Endothelial cell of umbilical vein (primary cell): ENCODE results near the gene FAT2. TPM values are rescaled to one million over a fixed set of nuclear protein-coding genes. Genes with fewer than 3 reads are reported as not detected.

ENCODE experiments used
- BruUV-seq: library from RNA; stranded (reverse); fragments of 400-500 nt; replicated peaks from 2 replicates; lab custom pipeline; 2021; lab: Mats Ljungman, UMichigan
- CTCF ChIA-PET: fragments of 300-600, 350-600 bp; sonication (Branson Sonifier 250); formaldehyde crosslinking; loops from one replicate; lab custom pipeline; 2021; ENCODE audit warnings: antibody characterized with exemption, inconsistent platforms; lab: Charles Lee
- POLR2A ChIA-PET: fragments of 300-600, 350-600 bp; sonication (Branson Sonifier 250); formaldehyde crosslinking; loops from one replicate; lab custom pipeline; 2021; ENCODE audit warnings: antibody characterized with exemption, inconsistent platforms; lab: Charles Lee
- DNase-seq: peaks from one replicate; pipeline ENCODE4 v3.0.0-alpha.2; 2011; ENCODE audit warnings: low read depth, low spot score
- FAIRE-seq: peaks from 2 replicates; lab custom pipeline; 2011; peaks lifted over from hg19 to GRCh38; lab: Jason Lieb, UNC
- H2AFZ ChIP-seq: 2 replicates; pipeline ENCODE4 v1.6.0; 2012; ENCODE audit warnings: low read depth, low read length, control low read depth, inconsistent platforms
- H3K27ac ChIP-seq: 2 replicates; pipeline ENCODE4 v1.5.1; 2011; ENCODE audit warnings: low read depth, mild to moderate bottlenecking, control low read depth, low read length, moderate library complexity; ENCODE audit not compliant: insufficient read depth
- H3K27me3 ChIP-seq, 2 experiments: 2 replicates each; pipeline versions ENCODE4 v1.6.0 to v1.6.1; 2011; ENCODE audit warnings: low read length in 2 of 2, mixed read lengths in 1 of 2; ENCODE audit not compliant: control insufficient read depth in 2 of 2, insufficient read depth in 2 of 2
- H3K36me3 ChIP-seq, 2 experiments: 2 replicates in 1 of 2; 3 replicates in 1 of 2; pipeline ENCODE4 v1.5.1; 2011; ENCODE audit warnings: low read length in 2 of 2, mild to moderate bottlenecking in 1 of 2, moderate library complexity in 1 of 2; ENCODE audit not compliant: control insufficient read depth in 2 of 2, insufficient read depth in 2 of 2; ENCODE audit errors: extremely low read depth in 1 of 2
- H3K4me1 ChIP-seq: 3 replicates; pipeline ENCODE4 v1.5.1; 2011; ENCODE audit warnings: mild to moderate bottlenecking, low read length; ENCODE audit not compliant: control insufficient read depth, insufficient read depth; ENCODE audit errors: extremely low read depth
- H3K4me2 ChIP-seq: 2 replicates; pipeline ENCODE4 v1.6.1; 2011; ENCODE audit warnings: low read length, control low read depth, mixed read lengths; ENCODE audit not compliant: insufficient read depth
- H3K4me3 ChIP-seq, 3 experiments: fragments of 200-600 bp in 1 of 3; sonication (generic), shearing (Covaris generic) in 1 of 3; replicated peaks in 1 of 3; 2 replicates each; pipeline ENCODE4 v1.5.1; 2011 to 2016; ENCODE audit warnings: control low read depth in 3 of 3, low read length in 3 of 3, mild to moderate bottlenecking in 2 of 3, inconsistent platforms in 1 of 3, low read depth in 1 of 3, moderate library complexity in 1 of 3; ENCODE audit not compliant: insufficient read depth in 1 of 3
- H3K79me2 ChIP-seq: 2 replicates; pipeline ENCODE4 v1.6.0; 2012; ENCODE audit warnings: low read length, inconsistent platforms; ENCODE audit not compliant: control insufficient read depth, insufficient read depth
- H3K9ac ChIP-seq: replicated peaks from 2 replicates; pipeline ENCODE3; 2011; ENCODE audit warnings: low read length, control low read depth; ENCODE audit not compliant: insufficient read depth; ENCODE audit errors: extremely low read depth
- H3K9me1 ChIP-seq: replicated peaks from 3 replicates; pipeline ENCODE4 v1.6.0; 2011; ENCODE audit warnings: mild to moderate bottlenecking, low read length; ENCODE audit not compliant: control insufficient read depth, insufficient read depth; ENCODE audit errors: extremely low read depth
- H3K9me3 ChIP-seq: replicated peaks from 2 replicates; pipeline ENCODE4 v1.5.1; 2012; ENCODE audit warnings: low read length, inconsistent platforms; ENCODE audit not compliant: control insufficient read depth, insufficient read depth
- H4K20me1 ChIP-seq: replicated peaks from 2 replicates; pipeline ENCODE3; 2011; ENCODE audit warnings: mild to moderate bottlenecking, low read length; ENCODE audit not compliant: control insufficient read depth, insufficient read depth; ENCODE audit errors: extremely low read depth
- CTCF ChIP-seq, 2 donors: IDR thresholded peaks; 1 replicate in 1 of 2; 2 replicates in 1 of 2; pipeline ENCODE4 v1.5.1; 2011; ENCODE audit warnings: low read length in 2 of 2, mild to moderate bottlenecking in 2 of 2, moderate library complexity in 2 of 2, control low read depth in 1 of 2, inconsistent platforms in 1 of 2, low read depth in 1 of 2; ENCODE audit not compliant: insufficient read depth in 1 of 2; ENCODE audit errors: extremely low read depth in 1 of 2
- EZH2 ChIP-seq: IDR thresholded peaks from 2 replicates; pipeline ENCODE4 v1.6.1; 2012; ENCODE audit warnings: borderline replicate concordance, low read depth, mild to moderate bottlenecking, moderate library complexity, low read length, inconsistent platforms; ENCODE audit not compliant: severe bottlenecking
- FOS ChIP-seq: IDR thresholded peaks from 2 replicates; pipeline ENCODE4 v1.6.1; 2011; ENCODE audit warnings: mild to moderate bottlenecking, low read length, moderate library complexity, borderline replicate concordance; ENCODE audit not compliant: insufficient read depth
- GATA2 ChIP-seq: IDR thresholded peaks from 2 replicates; pipeline ENCODE4 v1.7.0; 2011; ENCODE audit warnings: low read depth, mild to moderate bottlenecking, moderate library complexity, mixed read lengths, low read length; ENCODE audit not compliant: insufficient read length, insufficient read depth
- JUN ChIP-seq: IDR thresholded peaks from 2 replicates; pipeline ENCODE4 v1.6.1; 2011; ENCODE audit warnings: borderline replicate concordance, low read depth; ENCODE audit not compliant: insufficient read length, insufficient read depth
- MAX ChIP-seq: IDR thresholded peaks from 2 replicates; pipeline ENCODE4 v1.6.1; 2011; ENCODE audit not compliant: insufficient read depth, insufficient read length
- MYC ChIP-seq: IDR thresholded peaks from one replicate; pipeline ENCODE4 v1.6.1; 2011; ENCODE audit warnings: mild to moderate bottlenecking, low read depth, low read length
- POLR2A ChIP-seq: IDR thresholded peaks from 2 replicates; pipeline ENCODE4 v1.6.1; 2012; ENCODE audit warnings: low read depth, mild to moderate bottlenecking, control low read depth, low read length
- POLR2AphosphoS5 ChIP-seq: IDR thresholded peaks from 2 replicates; pipeline ENCODE4 v1.6.1; 2012; ENCODE audit warnings: low read depth, mild to moderate bottlenecking, control low read depth, low read length, moderate library complexity; ENCODE audit not compliant: insufficient read depth
- dilution Hi-C: fragments of 300-500 bp; cut with MboI; formaldehyde crosslinking; loops from one replicate; pipeline ENCODE4 v1.15.0; 2019; ENCODE audit warnings: low sequenced_read_pairs; ENCODE audit not compliant: extremely low pct_ligation_motif_present
- intact Hi-C: fragments of 100-400 bp; cut with micrococcal nuclease; formaldehyde crosslinking; loops from one replicate; pipeline ENCODE4 v1.10.0; 2022
- polyA plus RNA-seq, 4 experiments: library from polyadenylated mRNA; depleted of rRNA in 3 of 4; stranded (reverse) in 3 of 4; unstranded in 1 of 4; fragments of >200 nt; gene quantifications; 2 replicates each; pipeline versions ENCODE4 v1.2.1 to v1.2.3, GENCODE V29; 2011 to 2012; ENCODE audit warnings: missing spikeins in 1 of 4
- total RNA-seq: library from RNA; stranded (reverse); gene quantifications from 2 replicates; pipeline ENCODE4 v1.2.3, GENCODE V29; 2021

FAT2 gene
- total and polyA plus RNA-seq, 2 donors (not counting 3 experiments of a cell fraction or from before 2014, with no cell fraction given) = not detected

GRCh38 chr5:151602806-151603205, 11.7 kb upstream of the FAT2 start:
- Histone ChIP-seq H3K9me1 (no peaks in the 10 kb centered on the region), H4K20me1 (no peaks in the 10 kb centered on the region), H3K9ac (no peak overlapping the region), H3K36me3 (no peaks in the 10 kb centered on the region), H3K4me2 (no peak overlapping the region), H3K79me2 (no peaks in the 10 kb centered on the region), H3K9me3 (no peaks in the 10 kb centered on the region), H3K27ac (no peak overlapping the region), H3K4me1 (no peaks in the 10 kb centered on the region), H2AFZ (no peak overlapping the region), H3K27me3 (peaks cover 0 to 3% of the 10 kb centered on the region in 2 experiments), H3K4me3 (no peak overlapping the region)
- CTCF ChIA-PET = no interaction called here
- no TSS peak for BruUV-seq
- TF ChIP-seq FOS (no peak), EZH2 (no peak)
- dilution Hi-C loops = no loop called here
- POLR2A ChIA-PET = no interaction called here
- intact Hi-C loops = no loop called here
- DNase-seq (no peak), FAIRE-seq (no peak)

GRCh38 chr5:151601391-151601790, 10.3 kb upstream of the FAT2 start:
- Histone ChIP-seq H3K9me1 (no peaks in the 10 kb centered on the region), H2AFZ (no peak overlapping the region), H3K9ac (no peak overlapping the region), H3K4me2 (no peak overlapping the region), H3K4me3 (no peak overlapping the region), H3K27me3 (peaks cover 0 to 3% of the 10 kb centered on the region in 2 experiments), H3K36me3 (no peaks in the 10 kb centered on the region), H3K27ac (no peak overlapping the region), H3K4me1 (no peaks in the 10 kb centered on the region), H3K9me3 (no peaks in the 10 kb centered on the region), H3K79me2 (no peaks in the 10 kb centered on the region), H4K20me1 (no peaks in the 10 kb centered on the region)
- ChIA-PET POLR2A (no interaction called here), CTCF (no interaction called here)
- no TSS peak for BruUV-seq
- no peak for FAIRE-seq
- no peak for DNase-seq
- no peak for TF ChIP-seq MAX
- no peak for TF ChIP-seq POLR2AphosphoS5
- no peak for TF ChIP-seq POLR2A
- TF ChIP-seq EZH2 = no peak
- TF ChIP-seq CTCF (IDR thresholded peaks at IDR 0.05; ENCODE audit: extremely low read depth in 1 of 2, insufficient read depth in 1 of 2, low read depth in 1 of 2, low read length in 2 of 2) = no peak
- no peak for TF ChIP-seq JUN
- no peak for TF ChIP-seq FOS
- no peak for TF ChIP-seq MYC
- TF ChIP-seq GATA2 = no peak
- intact Hi-C loops (no loop called here), dilution Hi-C loops (no loop called here)
